ENCODE measurements around the gene PKP1. TPM values are rescaled to one million over a fixed set of nuclear protein-coding genes. Genes with fewer than 3 reads are reported as not detected.

PKP1 gene
- polyA plus RNA-seq, 3 donors, result not detected

DNA sequence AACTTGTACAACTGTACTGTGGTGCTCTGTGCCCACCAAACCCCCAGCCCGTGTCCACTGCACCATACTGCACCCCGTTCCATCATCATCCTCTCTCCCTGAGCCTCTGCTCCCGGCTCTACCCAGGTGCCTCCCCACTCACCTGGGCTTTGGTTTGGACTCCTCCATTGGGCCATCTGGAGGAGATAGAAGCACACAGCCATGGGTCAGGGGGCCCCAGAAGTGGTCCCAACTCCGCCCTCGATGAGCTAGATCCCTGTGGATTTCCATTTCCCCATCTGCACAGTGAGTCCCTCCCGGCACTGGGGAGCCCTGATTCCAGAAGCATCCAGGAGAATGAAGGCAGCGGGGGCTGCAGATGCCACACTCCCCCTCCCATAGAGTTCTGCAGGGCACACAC is 83.4 kb downstream of the PKP1 start:
- H3K4me1 Mint-ChIP-seq, result no peaks in the 10 kb centered on the region
- no peak for DNase-seq
- Histone ChIP-seq H3K79me2 (ENCODE audit: insufficient read depth, low read length) (no peaks in the 10 kb centered on the region), H3K27me3 (ENCODE audit: control insufficient read depth in 2 of 2, insufficient read depth in 2 of 2, low read length in 2 of 2) (no peaks in the 10 kb centered on the region), H3K36me3 (replicated peaks in 1 of 2; ENCODE audit: control insufficient read depth in 1 of 2, insufficient read depth in 2 of 2, low read length in 2 of 2) (no peaks in the 10 kb centered on the region), H3K4me2 (replicated peaks; ENCODE audit: extremely low read depth, low read length, poor library complexity, severe bottlenecking) (no peak overlapping the region), H3K27ac (ENCODE audit: low read depth in 1 of 2, low read length in 2 of 2) (no peak overlapping the region), H3K9ac (ENCODE audit: insufficient read depth, low read length, poor library complexity, severe bottlenecking) (no peak overlapping the region), H3K9me3 (replicated peaks in 1 of 2; ENCODE audit: control insufficient read depth in 1 of 2, insufficient read depth in 1 of 2, low read length in 2 of 2) (no peaks in the 10 kb centered on the region), H4K20me1 (ENCODE audit: insufficient read depth, low read length) (no peaks in the 10 kb centered on the region), H3K4me1 (ENCODE audit: control insufficient read depth in 1 of 2, insufficient read depth in 2 of 2, low read length in 2 of 2) (no peaks in the 10 kb centered on the region), H3K4me3 (replicated peaks in 1 of 3; ENCODE audit: low read depth in 2 of 3, low read length in 3 of 3) (no peak overlapping the region), H2AFZ (ENCODE audit: insufficient read depth, low read depth, low read length, poor library complexity, severe bottlenecking) (no peak overlapping the region)
- peak overlapping the region in 1 of 7 donors; percentile 44 for H3K27ac Mint-ChIP-seq
- H3K27me3 Mint-ChIP-seq (ENCODE audit: low read depth in 3 of 3), result peaks cover 7 to 15% (median 9%) of the 10 kb centered on the region in 3 donors
- 82% methylated on average over 7 of the region's 7 CpGs for WGBS (ENCODE audit: insufficient coverage)
- no peak overlapping the region for H3K4me3 Mint-ChIP-seq
- no peaks in the 10 kb centered on the region for H3K36me3 Mint-ChIP-seq
- TF ChIP-seq, protein P1, sequence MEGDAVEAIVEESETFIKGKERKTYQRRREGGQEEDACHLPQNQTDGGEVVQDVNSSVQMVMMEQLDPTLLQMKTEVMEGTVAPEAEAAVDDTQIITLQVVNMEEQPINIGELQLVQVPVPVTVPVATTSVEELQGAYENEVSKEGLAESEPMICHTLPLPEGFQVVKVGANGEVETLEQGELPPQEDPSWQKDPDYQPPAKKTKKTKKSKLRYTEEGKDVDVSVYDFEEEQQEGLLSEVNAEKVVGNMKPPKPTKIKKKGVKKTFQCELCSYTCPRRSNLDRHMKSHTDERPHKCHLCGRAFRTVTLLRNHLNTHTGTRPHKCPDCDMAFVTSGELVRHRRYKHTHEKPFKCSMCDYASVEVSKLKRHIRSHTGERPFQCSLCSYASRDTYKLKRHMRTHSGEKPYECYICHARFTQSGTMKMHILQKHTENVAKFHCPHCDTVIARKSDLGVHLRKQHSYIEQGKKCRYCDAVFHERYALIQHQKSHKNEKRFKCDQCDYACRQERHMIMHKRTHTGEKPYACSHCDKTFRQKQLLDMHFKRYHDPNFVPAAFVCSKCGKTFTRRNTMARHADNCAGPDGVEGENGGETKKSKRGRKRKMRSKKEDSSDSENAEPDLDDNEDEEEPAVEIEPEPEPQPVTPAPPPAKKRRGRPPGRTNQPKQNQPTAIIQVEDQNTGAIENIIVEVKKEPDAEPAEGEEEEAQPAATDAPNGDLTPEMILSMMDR (IDR thresholded peaks at IDR 0.05), result no peak
- intact Hi-C loops (cut with micrococcal nuclease), result no loop called here
- H3K9me3 Mint-ChIP-seq, result peaks cover 0 to 1% (median 0%) of the 10 kb centered on the region in 7 donors

DNA sequence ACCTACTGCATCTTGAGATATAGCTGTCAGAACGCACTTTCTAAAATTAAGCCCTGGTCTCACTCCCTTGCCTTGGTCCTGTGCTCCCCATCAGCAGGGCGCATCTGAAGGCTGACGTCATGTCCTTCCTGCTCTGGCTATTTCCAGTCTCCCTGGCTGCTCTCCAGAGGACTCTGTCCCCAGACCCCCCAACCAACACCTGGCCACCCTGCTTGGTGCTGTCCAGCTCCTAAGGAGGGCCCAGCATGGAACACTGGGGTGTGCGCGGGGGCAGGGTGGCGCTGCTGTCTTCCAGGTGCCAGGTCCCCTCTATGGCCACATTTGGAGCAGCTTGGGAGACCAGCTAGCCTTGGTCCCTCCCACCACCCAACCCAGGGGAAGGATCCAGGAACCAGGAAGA is 85.9 kb downstream of the PKP1 start:
- no peaks in the 10 kb centered on the region for H3K27me3 ChIP-seq (ENCODE audit: control insufficient read depth in 2 of 2, insufficient read depth in 2 of 2, low read length in 2 of 2)
- DNase-seq, result no peak
- Mint-ChIP-seq H3K4me1 (no peaks in the 10 kb centered on the region), H3K27me3 (ENCODE audit: low read depth in 3 of 3) (peaks cover 7 to 16% (median 14%) of the 10 kb centered on the region in 3 donors), H3K27ac (no peak overlapping the region), H3K36me3 (no peaks in the 10 kb centered on the region), H3K4me3 (no peak overlapping the region), H3K9me3 (no peaks in the 10 kb centered on the region)
- TF ChIP-seq, protein P1 (IDR thresholded peaks at IDR 0.05), result no peak
- no peaks in the 10 kb centered on the region for H3K4me1 ChIP-seq (ENCODE audit: control insufficient read depth in 1 of 2, insufficient read depth in 2 of 2, low read length in 2 of 2)
- no peak overlapping the region for H3K4me3 ChIP-seq (replicated peaks in 1 of 3; ENCODE audit: low read depth in 2 of 3, low read length in 3 of 3)
- no peak overlapping the region for H3K27ac ChIP-seq (ENCODE audit: low read depth in 1 of 2, low read length in 2 of 2)
- H3K79me2 ChIP-seq (ENCODE audit: insufficient read depth, low read length), result no peaks in the 10 kb centered on the region
- no peaks in the 10 kb centered on the region for H3K36me3 ChIP-seq (replicated peaks in 1 of 2; ENCODE audit: control insufficient read depth in 1 of 2, insufficient read depth in 2 of 2, low read length in 2 of 2)
- no peaks in the 10 kb centered on the region for H3K9me3 ChIP-seq (replicated peaks in 1 of 2; ENCODE audit: control insufficient read depth in 1 of 2, insufficient read depth in 1 of 2, low read length in 2 of 2)
- H3K4me2 ChIP-seq (replicated peaks; ENCODE audit: extremely low read depth, low read length, poor library complexity, severe bottlenecking), result no peak overlapping the region
- WGBS (ENCODE audit: insufficient coverage), result 81% methylated on average over 6 of the region's 6 CpGs
- intact Hi-C loops (cut with micrococcal nuclease), result no loop called here
- no peak overlapping the region for H2AFZ ChIP-seq (ENCODE audit: insufficient read depth, low read depth, low read length, poor library complexity, severe bottlenecking)
- H3K9ac ChIP-seq (ENCODE audit: insufficient read depth, low read length, poor library complexity, severe bottlenecking), result no peak overlapping the region
- H4K20me1 ChIP-seq (ENCODE audit: insufficient read depth, low read length), result no peaks in the 10 kb centered on the region

All from CD14-positive monocyte (primary cell).